ENCODE data around the gene ZNF438. TPM values are rescaled to one million over a fixed set of nuclear protein-coding genes. Genes with fewer than 3 reads are reported as not detected.

Gene ZNF438
- total and polyA plus RNA-seq, 4 donors, result 7.8 to 19.2 (median 10.2) TPM

DNA sequence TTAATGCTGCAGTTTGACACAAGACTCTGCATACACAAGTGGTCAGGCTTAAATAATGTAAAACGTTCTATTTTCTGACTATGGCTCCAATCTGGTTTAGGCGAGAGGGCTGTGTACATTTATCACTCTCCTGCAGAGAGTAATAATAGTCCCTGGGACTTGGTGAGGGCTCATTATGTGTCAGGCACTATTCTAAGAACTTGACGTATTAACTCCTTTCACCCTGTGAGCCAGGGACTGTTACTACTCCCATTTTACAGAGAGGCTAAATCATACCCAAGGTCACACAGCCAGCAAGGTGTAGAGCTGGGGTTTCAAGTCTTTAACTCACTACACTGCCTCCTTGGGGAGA, 214.9 kb downstream of the ZNF438 start:
- TF ChIP-seq CTCF (IDR thresholded peaks at IDR 0.05; ENCODE audit: control extremely low read depth, extremely low read depth), result no peak
- H3K9me3 ChIP-seq (ENCODE audit: control insufficient read depth in 4 of 4, insufficient read depth in 3 of 4, low read length in 3 of 4), result no peaks in the 10 kb centered on the region
- H3K4me1 ChIP-seq (ENCODE audit: control insufficient read depth in 5 of 5, insufficient read depth in 5 of 5, low read length in 5 of 5), result peaks cover 0 to 56% (median 20%) of the 10 kb centered on the region in 5 donors
- H3K27ac ChIP-seq (ENCODE audit: low read depth in 1 of 2, low read length in 1 of 2), result no peak overlapping the region
- DNase-seq (no peak), ATAC-seq (ENCODE audit: insufficient read depth, low FRiP score) (no peak)
- H3K9ac ChIP-seq (ENCODE audit: insufficient read depth in 1 of 2, low read length in 2 of 2), result no peak overlapping the region
- no peak overlapping the region for H3K4me3 ChIP-seq
- no peaks in the 10 kb centered on the region for H3K36me3 ChIP-seq (ENCODE audit: control insufficient read depth in 4 of 4, insufficient read depth in 4 of 4, low read length in 4 of 4)
- 85 to 92% methylated on average over 3 of the region's 3 CpGs for WGBS, 2 donors
- H3K27me3 ChIP-seq (ENCODE audit: control insufficient read depth in 3 of 3, insufficient read depth in 3 of 3, low read length in 2 of 3), result no peaks in the 10 kb centered on the region

DNA sequence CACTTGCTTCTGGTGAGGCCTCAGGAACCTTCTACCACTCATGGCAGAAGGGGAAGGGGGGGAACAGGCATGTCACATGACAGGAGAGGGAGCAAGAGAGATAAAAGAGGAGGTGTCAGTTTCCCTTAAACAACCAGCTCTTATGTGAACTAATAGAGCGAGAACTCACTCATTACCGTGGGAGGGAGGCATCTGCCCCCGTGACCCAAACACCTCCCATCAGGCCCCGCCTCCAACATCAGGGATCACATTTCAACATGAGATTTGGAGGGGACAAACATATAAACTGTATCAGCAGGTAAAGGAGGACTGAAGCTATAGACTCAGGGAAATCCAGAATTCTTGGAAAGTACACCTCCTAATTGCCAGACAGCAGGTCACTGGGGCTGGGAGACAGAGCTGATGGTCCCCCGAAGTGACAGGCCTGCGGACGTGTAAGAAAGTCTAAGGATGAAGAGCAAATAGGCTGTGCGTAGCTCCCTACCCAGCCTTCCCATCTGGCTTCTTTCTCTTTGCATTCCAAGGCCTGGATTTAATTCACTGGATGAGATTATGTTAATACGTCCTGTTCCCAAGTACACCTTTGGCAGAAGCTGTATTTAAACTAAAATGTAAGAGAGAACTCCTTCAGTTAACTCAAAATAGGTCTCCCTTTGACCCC, 215.4 kb downstream of the ZNF438 start:
- ATAC-seq (ENCODE audit: insufficient read depth, low FRiP score), result no peak
- H3K36me3 ChIP-seq (ENCODE audit: control insufficient read depth in 4 of 4, insufficient read depth in 4 of 4, low read length in 4 of 4), result no peaks in the 10 kb centered on the region
- no peak for DNase-seq
- no peak overlapping the region for H3K4me3 ChIP-seq
- no peak for TF ChIP-seq CTCF (IDR thresholded peaks at IDR 0.05; ENCODE audit: control extremely low read depth, extremely low read depth)
- H3K9me3 ChIP-seq (ENCODE audit: control insufficient read depth in 4 of 4, insufficient read depth in 3 of 4, low read length in 3 of 4), result no peaks in the 10 kb centered on the region
- H3K27me3 ChIP-seq (ENCODE audit: control insufficient read depth in 3 of 3, insufficient read depth in 3 of 3, low read length in 2 of 3), result no peaks in the 10 kb centered on the region
- WGBS, 2 donors, result 88 to 90% methylated on average over 9 of the region's 9 CpGs
- H3K4me1 ChIP-seq (ENCODE audit: control insufficient read depth in 5 of 5, insufficient read depth in 5 of 5, low read length in 5 of 5), result peaks cover 0 to 56% (median 20%) of the 10 kb centered on the region in 5 donors
- H3K9ac ChIP-seq (ENCODE audit: insufficient read depth in 1 of 2, low read length in 2 of 2), result no peak overlapping the region
- no peak overlapping the region for H3K27ac ChIP-seq (ENCODE audit: low read depth in 1 of 2, low read length in 1 of 2)

DNA sequence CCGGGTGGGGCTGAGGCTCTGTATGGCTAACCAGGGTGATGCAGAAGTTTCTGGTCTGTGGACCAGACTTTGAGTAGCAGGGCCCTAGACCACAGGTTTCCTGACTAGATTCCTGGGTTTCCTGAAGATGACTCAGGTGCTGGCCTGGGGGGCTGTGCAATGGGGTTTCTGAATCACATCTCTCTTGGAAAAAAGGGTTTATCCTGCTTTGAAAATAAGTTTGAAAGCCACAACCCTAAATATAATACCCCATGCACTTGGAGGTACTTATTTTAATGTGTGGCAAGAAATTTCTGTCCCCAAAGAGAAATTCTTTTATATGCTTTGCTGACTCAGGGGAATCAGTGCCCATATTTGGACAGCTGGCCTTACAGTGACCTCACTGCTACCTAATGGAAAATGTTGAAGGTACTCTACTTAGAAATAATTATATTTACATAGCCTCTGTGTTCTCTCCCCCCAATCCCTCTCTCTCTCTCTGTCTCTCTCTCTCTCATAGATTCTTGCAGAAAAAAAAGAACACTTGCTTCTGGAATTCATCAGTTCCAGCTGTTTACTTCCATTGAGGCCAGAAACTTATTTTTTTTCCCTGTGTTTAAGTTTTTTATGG, 217.7 kb downstream of the ZNF438 start:
- H3K9me3 ChIP-seq (ENCODE audit: control insufficient read depth in 4 of 4, insufficient read depth in 3 of 4, low read length in 3 of 4), result no peaks in the 10 kb centered on the region
- ATAC-seq (ENCODE audit: insufficient read depth, low FRiP score) (no peak), DNase-seq (peak; percentile 46 to 75 (median 69))
- 29 to 68% methylated on average over 1 of the region's 1 CpG for WGBS, 2 donors
- no peak overlapping the region for H3K4me3 ChIP-seq
- H3K27me3 ChIP-seq (ENCODE audit: control insufficient read depth in 3 of 3, insufficient read depth in 3 of 3, low read length in 2 of 3), result no peaks in the 10 kb centered on the region
- no peak overlapping the region for H3K27ac ChIP-seq (ENCODE audit: low read depth in 1 of 2, low read length in 1 of 2)
- no peak for TF ChIP-seq CTCF (IDR thresholded peaks at IDR 0.05; ENCODE audit: control extremely low read depth, extremely low read depth)
- no peak overlapping the region for H3K9ac ChIP-seq (ENCODE audit: insufficient read depth in 1 of 2, low read length in 2 of 2)
- H3K4me1 ChIP-seq (ENCODE audit: control insufficient read depth in 5 of 5, insufficient read depth in 5 of 5, low read length in 5 of 5), result peaks cover 0 to 49% (median 18%) of the 10 kb centered on the region in 5 donors
- no peaks in the 10 kb centered on the region for H3K36me3 ChIP-seq (ENCODE audit: control insufficient read depth in 4 of 4, insufficient read depth in 4 of 4, low read length in 4 of 4)

All from lung (tissue), 12 donors.